ENCODE data around the gene ATXN10. TPM values are rescaled to one million over a fixed set of nuclear protein-coding genes. Genes with fewer than 3 reads are reported as not detected.
A peak's percentile ranks its signal among the peaks of the same experiment; 100 is the strongest.

ATXN10 gene
- total RNA-seq, 3 donors from 2014 or later, result 59.9 to 136 (median 66.8) TPM

GRCh38 chr22:45871721-45872120 lies 200.1 kb downstream of the ATXN10 start:
- DNase-seq (no peak), ATAC-seq (no peak)
- no peak for TF ChIP-seq CTCF (IDR thresholded peaks at IDR 0.05)
- Histone ChIP-seq H3K4me1 (ENCODE audit: low read depth) (peaks cover 5% of the 10 kb centered on the region), H3K9me3 (no peaks in the 10 kb centered on the region), H3K36me3 (ENCODE audit: low read depth) (no peaks in the 10 kb centered on the region), H3K4me3 (no peak overlapping the region)
- intact Hi-C loops (cut with DNase I, micrococcal nuclease), result no loop called here

GRCh38 chr22:45872659-45873263 lies 201.1 kb downstream of the ATXN10 start:
- ATAC-seq (no peak), DNase-seq (no peak)
- no peak for TF ChIP-seq CTCF (IDR thresholded peaks at IDR 0.05)
- Histone ChIP-seq H3K9me3 (no peaks in the 10 kb centered on the region), H3K4me1 (ENCODE audit: low read depth) (no peaks in the 10 kb centered on the region), H3K36me3 (ENCODE audit: low read depth) (no peaks in the 10 kb centered on the region), H3K4me3 (no peak overlapping the region)
- intact Hi-C loops (cut with DNase I, micrococcal nuclease), result no loop called here

GRCh38 chr22:45876136-45877035 lies 204.8 kb downstream of the ATXN10 start:
- intact Hi-C loops (cut with DNase I, micrococcal nuclease), result no loop called here
- DNase-seq (no peak), ATAC-seq (no peak)
- Histone ChIP-seq H3K36me3 (ENCODE audit: low read depth) (no peaks in the 10 kb centered on the region), H3K4me1 (ENCODE audit: low read depth) (no peaks in the 10 kb centered on the region), H3K9me3 (no peaks in the 10 kb centered on the region), H3K4me3 (no peak overlapping the region)
- no peak for TF ChIP-seq CTCF (IDR thresholded peaks at IDR 0.05)

GRCh38 chr22:45877036-45877380 lies 205.4 kb downstream of the ATXN10 start:
- Histone ChIP-seq H3K36me3 (ENCODE audit: low read depth) (no peaks in the 10 kb centered on the region), H3K9me3 (no peaks in the 10 kb centered on the region), H3K4me3 (no peak overlapping the region), H3K4me1 (ENCODE audit: low read depth) (no peaks in the 10 kb centered on the region)
- no peak for ATAC-seq
- intact Hi-C loops (cut with DNase I, micrococcal nuclease), result no loop called here
- DNase-seq, result no peak
- no peak for TF ChIP-seq CTCF (IDR thresholded peaks at IDR 0.05)

- no peak for TF ChIP-seq CTCF (IDR thresholded peaks at IDR 0.05)
- no peak overlapping the region for H3K4me3 ChIP-seq
- ATAC-seq (no peak), DNase-seq (peak in 1 of 3 donors; percentile 25)
- intact Hi-C loops (cut with DNase I, micrococcal nuclease), result no loop called here
- no peaks in the 10 kb centered on the region for H3K4me1 ChIP-seq (ENCODE audit: low read depth)
- H3K36me3 ChIP-seq (ENCODE audit: low read depth), result no peaks in the 10 kb centered on the region
- H3K9me3 ChIP-seq, result no peaks in the 10 kb centered on the region
Observed at GRCh38 chr22:45877651-45878050, 206.0 kb downstream of the ATXN10 start.
